Central memory CD8-positive, alpha-beta T cell (primary cell): Measurements from ENCODE around the gene L3MBTL4.

Experiments
- ATAC-seq: fragments of 150-1000 bp; cut with Tn5 transposase; replicated peaks from 2 replicates; pipeline ENCODE4 v1.10.0; 2022; ENCODE audit warnings: mild to moderate bottlenecking, moderate FRiP score, moderate number of reproducible peaks; ENCODE audit not compliant: poor library complexity, severe bottlenecking; ENCODE audit errors: extremely low read depth
- DNase-seq, 2 donors: peaks; one replicate each; pipeline ENCODE4 v3.0.0; 2021; ENCODE audit warnings: low spot score in 2 of 2
- H3K27ac Mint-ChIP-seq: one replicate; pipeline ENCODE4 v1.8.0; 2022; ENCODE audit warnings: low read depth, mild to moderate bottlenecking, moderate library complexity, mixed read lengths
- H3K27me3 Mint-ChIP-seq: one replicate; pipeline ENCODE4 v1.8.0; 2022; ENCODE audit warnings: mixed read lengths
- H3K36me3 Mint-ChIP-seq: one replicate; pipeline ENCODE4 v1.8.0; 2022; ENCODE audit warnings: mild to moderate bottlenecking, moderate library complexity, mixed read lengths; ENCODE audit not compliant: insufficient read depth
- H3K4me1 Mint-ChIP-seq: one replicate; pipeline ENCODE4 v1.8.0; 2022; ENCODE audit warnings: mixed read lengths
- H3K4me3 Mint-ChIP-seq: one replicate; pipeline ENCODE4 v1.8.0; 2022; ENCODE audit warnings: mild to moderate bottlenecking, moderate library complexity, mixed read lengths
- H3K9me3 Mint-ChIP-seq: one replicate; pipeline ENCODE4 v1.8.0; 2022; ENCODE audit warnings: mixed read lengths

Gene L3MBTL4

GRCh38 chr18:6249170-6249569, 165.5 kb downstream of the L3MBTL4 start:
- H3K27me3 Mint-ChIP-seq = no peaks in the 10 kb centered on the region
- DNase-seq (no peak), ATAC-seq (no peak)
- H3K4me3 Mint-ChIP-seq = no peak overlapping the region
- H3K9me3 Mint-ChIP-seq = peaks cover 4% of the 10 kb centered on the region
- H3K4me1 Mint-ChIP-seq = no peaks in the 10 kb centered on the region
- no peak overlapping the region for H3K27ac Mint-ChIP-seq
- H3K36me3 Mint-ChIP-seq = no peaks in the 10 kb centered on the region

GRCh38 chr18:6248017-6248416, 166.7 kb downstream of the L3MBTL4 start:
- H3K27ac Mint-ChIP-seq = no peak overlapping the region
- H3K4me1 Mint-ChIP-seq = no peaks in the 10 kb centered on the region
- DNase-seq (no peak), ATAC-seq (no peak)
- H3K36me3 Mint-ChIP-seq = no peaks in the 10 kb centered on the region
- peaks cover 4% of the 10 kb centered on the region for H3K9me3 Mint-ChIP-seq
- no peaks in the 10 kb centered on the region for H3K27me3 Mint-ChIP-seq
- H3K4me3 Mint-ChIP-seq = no peak overlapping the region

GRCh38 chr18:6242004-6242403, 172.7 kb downstream of the L3MBTL4 start:
- H3K9me3 Mint-ChIP-seq = no peaks in the 10 kb centered on the region

GRCh38 chr18:6239716-6240115, 175.0 kb downstream of the L3MBTL4 start:
- Mint-ChIP-seq H3K27me3 (no peaks in the 10 kb centered on the region), H3K27ac (no peak overlapping the region), H3K4me1 (no peaks in the 10 kb centered on the region), H3K9me3 (peaks cover 5% of the 10 kb centered on the region), H3K4me3 (no peak overlapping the region), H3K36me3 (peaks cover 4% of the 10 kb centered on the region)
- DNase-seq (no peak), ATAC-seq (no peak)

More at GRCh38 chr18:6242004-6242403, 172.7 kb downstream of the L3MBTL4 start:
- Mint-ChIP-seq H3K27me3 (no peaks in the 10 kb centered on the region), H3K36me3 (peaks cover 2% of the 10 kb centered on the region), H3K27ac (no peak overlapping the region), H3K4me3 (no peak overlapping the region), H3K4me1 (no peaks in the 10 kb centered on the region)
- DNase-seq = no peak
- ATAC-seq = no peak

GRCh38 chr18:6236258-6236657, 178.5 kb downstream of the L3MBTL4 start:
- H3K9me3 Mint-ChIP-seq = peaks cover 11% of the 10 kb centered on the region
- H3K4me3 Mint-ChIP-seq = no peak overlapping the region
- DNase-seq (no peak), ATAC-seq (no peak)
- no peak overlapping the region for H3K27ac Mint-ChIP-seq
- H3K27me3 Mint-ChIP-seq = no peaks in the 10 kb centered on the region
- peaks cover 4% of the 10 kb centered on the region for H3K36me3 Mint-ChIP-seq
- H3K4me1 Mint-ChIP-seq = no peaks in the 10 kb centered on the region

- Mint-ChIP-seq H3K4me3 (no peak overlapping the region), H3K9me3 (peaks cover 6% of the 10 kb centered on the region), H3K4me1 (no peaks in the 10 kb centered on the region), H3K27me3 (no peaks in the 10 kb centered on the region), H3K27ac (no peak overlapping the region), H3K36me3 (no peaks in the 10 kb centered on the region)
- DNase-seq = no peak
- no peak for ATAC-seq
Measured at GRCh38 chr18:6222271-6222670, 192.4 kb downstream of the L3MBTL4 start.

GRCh38 chr18:6221602-6222014, 193.1 kb downstream of the L3MBTL4 start:
- ATAC-seq (no peak), DNase-seq (no peak)
- H3K4me1 Mint-ChIP-seq = no peaks in the 10 kb centered on the region
- no peak overlapping the region for H3K27ac Mint-ChIP-seq
- no peak overlapping the region for H3K4me3 Mint-ChIP-seq
- H3K27me3 Mint-ChIP-seq = no peaks in the 10 kb centered on the region
- no peaks in the 10 kb centered on the region for H3K36me3 Mint-ChIP-seq
- H3K9me3 Mint-ChIP-seq = peaks cover 6% of the 10 kb centered on the region

GRCh38 chr18:6220129-6220528, 194.6 kb downstream of the L3MBTL4 start:
- no peak for DNase-seq
- Mint-ChIP-seq H3K36me3 (no peaks in the 10 kb centered on the region), H3K27me3 (no peaks in the 10 kb centered on the region), H3K27ac (no peak overlapping the region), H3K4me3 (no peak overlapping the region), H3K9me3 (peaks cover 6% of the 10 kb centered on the region), H3K4me1 (no peaks in the 10 kb centered on the region)
- no peak for ATAC-seq

- Mint-ChIP-seq H3K4me3 (no peak overlapping the region), H3K4me1 (no peaks in the 10 kb centered on the region), H3K27me3 (no peaks in the 10 kb centered on the region), H3K36me3 (no peaks in the 10 kb centered on the region), H3K27ac (no peak overlapping the region), H3K9me3 (peaks cover 6% of the 10 kb centered on the region)
- ATAC-seq (no peak), DNase-seq (no peak)
Measured at GRCh38 chr18:6219116-6219717, 195.5 kb downstream of the L3MBTL4 start.

GRCh38 chr18:6215888-6216287, 198.8 kb downstream of the L3MBTL4 start:
- peaks cover under 1% of the 10 kb centered on the region for H3K36me3 Mint-ChIP-seq
- DNase-seq (no peak), ATAC-seq (no peak)
- H3K4me3 Mint-ChIP-seq = no peak overlapping the region
- no peaks in the 10 kb centered on the region for H3K4me1 Mint-ChIP-seq
- H3K27me3 Mint-ChIP-seq = no peaks in the 10 kb centered on the region
- peaks cover 6% of the 10 kb centered on the region for H3K9me3 Mint-ChIP-seq
- peak overlapping the region; percentile 80 for H3K27ac Mint-ChIP-seq

- Mint-ChIP-seq H3K27me3 (no peaks in the 10 kb centered on the region), H3K4me3 (no peak overlapping the region), H3K36me3 (peaks cover 3% of the 10 kb centered on the region), H3K27ac (no peak overlapping the region), H3K4me1 (no peaks in the 10 kb centered on the region), H3K9me3 (peaks cover 6% of the 10 kb centered on the region)
- DNase-seq = no peak
- ATAC-seq = no peak
Measured at GRCh38 chr18:6211174-6211504, 203.6 kb downstream of the L3MBTL4 start.

GRCh38 chr18:6210349-6211173, 204.2 kb downstream of the L3MBTL4 start:
- Mint-ChIP-seq H3K4me1 (no peaks in the 10 kb centered on the region), H3K36me3 (peaks cover 3% of the 10 kb centered on the region)
- no peak for ATAC-seq

GRCh38 chr18:6207941-6208340, 206.8 kb downstream of the L3MBTL4 start:
- no peak for ATAC-seq
- H3K4me1 Mint-ChIP-seq = no peaks in the 10 kb centered on the region

More at GRCh38 chr18:6210349-6211173, 204.2 kb downstream of the L3MBTL4 start:
- no peak overlapping the region for H3K27ac Mint-ChIP-seq
- H3K4me3 Mint-ChIP-seq = no peak overlapping the region
- no peaks in the 10 kb centered on the region for H3K27me3 Mint-ChIP-seq
- H3K9me3 Mint-ChIP-seq = peaks cover 6% of the 10 kb centered on the region
- DNase-seq = no peak

More at GRCh38 chr18:6207941-6208340, 206.8 kb downstream of the L3MBTL4 start:
- no peak overlapping the region for H3K27ac Mint-ChIP-seq
- peaks cover 3% of the 10 kb centered on the region for H3K36me3 Mint-ChIP-seq
- H3K4me3 Mint-ChIP-seq = no peak overlapping the region
- H3K9me3 Mint-ChIP-seq = peaks cover 6% of the 10 kb centered on the region
- no peak for DNase-seq
- H3K27me3 Mint-ChIP-seq = no peaks in the 10 kb centered on the region
